ENCODE data around the gene SNX32.

- TF ChIP-seq ZNF274 (IDR thresholded peaks at IDR 0.05; ENCODE audit: low read depth, low read length) (no peak), YY1 (IDR thresholded peaks at IDR 0.05; ENCODE audit: insufficient read depth, insufficient read length) (no peak), SUZ12 (IDR thresholded peaks at IDR 0.05; ENCODE audit: extremely low read depth, insufficient read depth, insufficient read length) (no peak)
These were observed 50.9 kb downstream of the SNX32 start for GRCh38 chr11:65884716-65885092.

Measured in NT2/D1 (cell line).